PFSK-1 (cell line): Measurements from ENCODE around the gene ZNF469.

Experiments
- FOXP2 ChIP-seq: optimal IDR thresholded peaks from 2 replicates; pipeline ENCODE3; 2011; ENCODE audit warnings: borderline replicate concordance, control low read depth, inconsistent platforms; ENCODE audit not compliant: insufficient read depth; ENCODE audit errors: extremely low read length, extremely low read depth
- TAF1 ChIP-seq: IDR thresholded peaks from 2 replicates; pipeline ENCODE4 v1.6.1; 2012; ENCODE audit warnings: low read length, control low read depth, borderline replicate concordance; ENCODE audit not compliant: insufficient read depth

GRCh38 chr16:88418869-88419268 is 36.1 kb downstream of the ZNF469 start:
- no peak for TF ChIP-seq FOXP2
- no peak for TF ChIP-seq TAF1
